KBM-7 (cell line): ENCODE data around the gene DGKI.

ENCODE experiments used
- DNase-seq: peaks from one replicate; pipeline ENCODE4 v3.0.0-alpha.2; 2015
- in situ Hi-C: fragments of 300-500 bp; cut with MboI; formaldehyde crosslinking; loops from 2 replicates; pipeline ENCODE4 v1.14.3; 2020; ENCODE audit warnings: low sequenced_read_pairs, low pct_unique_long_range_greater_than_20kb, mixed read lengths

DGKI gene

DNA sequence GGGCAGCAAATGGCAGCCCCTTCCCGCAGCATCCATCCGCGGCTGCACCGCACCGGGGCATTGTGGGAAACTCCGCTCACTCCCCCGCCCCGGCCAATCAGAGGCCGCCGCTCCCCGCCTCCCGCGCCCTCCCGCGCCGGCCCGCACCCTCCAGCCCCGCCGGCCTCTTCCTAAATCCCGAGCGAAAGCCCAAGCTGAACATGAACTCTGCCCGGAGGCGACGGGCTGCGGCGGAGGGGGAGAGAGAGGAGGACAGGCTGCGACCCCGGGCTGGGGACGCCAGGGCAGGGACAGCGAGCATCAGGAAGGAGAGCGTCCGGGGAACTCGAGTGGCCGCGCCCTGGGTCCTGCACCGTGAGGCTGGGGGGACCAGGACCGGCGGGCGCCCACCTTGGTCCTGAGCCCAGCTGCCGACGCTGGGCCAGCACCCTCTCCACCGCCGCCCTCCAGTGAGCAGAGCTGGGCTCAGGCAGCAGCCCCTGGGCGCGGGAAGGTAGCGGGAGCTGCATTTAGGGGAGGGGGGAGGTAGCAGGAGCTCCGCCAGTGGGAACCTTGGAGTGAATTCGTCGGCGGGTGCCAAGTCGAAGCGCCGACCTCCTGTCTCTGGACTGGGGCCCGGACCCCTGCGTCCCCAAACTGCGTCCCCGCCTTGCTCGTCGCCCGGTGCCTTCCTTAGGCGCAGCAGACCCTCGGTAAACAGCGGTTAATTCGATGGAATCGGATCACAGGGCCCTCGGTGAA lies at the start of gene DGKI:
DGKI (minus strand) TSS at position 148 of the 741 bp plus-strand sequence.
- no peak for DNase-seq
- in situ Hi-C loops = no loop called here

- no peak for DNase-seq
- in situ Hi-C loops = loop anchor here (25.0 kb wide), 1 partner anchor 233 kb away; no protein-coding TSS in a partner anchor
Measured at GRCh38 chr7:137895301-137896221, 48.8 kb upstream of the DGKI start.

DNA sequence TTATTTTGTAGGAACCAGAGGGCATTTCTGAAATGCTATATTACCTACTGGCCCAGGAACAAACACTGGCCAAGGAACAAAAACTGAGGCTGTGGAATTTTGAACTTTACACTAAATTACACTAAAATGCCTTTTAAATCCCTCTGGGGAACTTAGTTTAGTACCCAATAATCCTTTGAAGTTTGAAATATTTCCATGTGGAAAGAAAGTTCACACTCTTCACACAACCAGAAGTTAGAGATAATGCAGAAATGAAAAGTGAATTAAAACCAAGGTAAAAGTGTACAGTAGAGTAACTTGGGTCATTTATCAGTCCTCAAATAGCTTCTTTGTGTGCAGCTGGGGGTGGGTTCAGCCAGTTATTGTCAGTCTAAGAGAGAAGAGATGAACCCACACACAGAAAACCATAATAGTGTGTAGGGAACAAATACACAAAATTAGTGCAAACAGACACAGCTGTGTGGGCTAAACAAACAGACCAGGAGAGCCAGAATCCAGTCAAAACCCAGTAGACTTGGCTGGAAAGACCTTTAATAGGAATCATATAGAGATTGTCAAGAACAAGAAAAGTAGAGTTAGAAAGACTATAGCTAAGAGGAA lies 46.5 kb upstream of the DGKI start:
- DNase-seq = no peak
- in situ Hi-C loops = loop anchor here (25.0 kb wide), 1 partner anchor 231 kb away; no protein-coding TSS in a partner anchor

GRCh38 chr7:137891016-137891655 lies 44.4 kb upstream of the DGKI start:
- DNase-seq = no peak
- in situ Hi-C loops = loop anchor here (25.0 kb wide), 1 partner anchor 229 kb away; no protein-coding TSS in a partner anchor

DNA sequence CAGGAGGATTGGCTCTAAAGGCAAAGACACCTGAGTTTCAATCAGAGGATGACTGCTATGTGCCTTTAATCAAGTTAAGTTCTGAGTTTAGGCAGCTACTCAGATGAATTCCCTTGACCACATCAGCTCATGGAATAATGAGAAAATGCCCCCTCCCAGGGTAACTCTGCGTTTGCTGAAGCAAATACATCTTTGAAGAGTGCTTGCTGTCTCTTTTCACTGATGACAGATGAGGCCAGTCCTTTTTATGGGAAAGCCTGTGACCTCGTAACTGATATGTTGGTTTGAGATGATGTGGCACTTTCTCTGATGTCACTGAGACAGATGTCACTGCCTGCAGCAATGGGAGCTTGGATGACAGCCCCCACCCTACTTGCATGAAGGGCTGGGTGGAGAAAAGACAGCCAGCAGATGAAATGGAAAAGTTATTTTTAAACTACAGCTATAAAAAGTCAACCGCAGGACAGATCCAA lies 43.7 kb upstream of the DGKI start:
- DNase-seq = no peak
- in situ Hi-C loops = loop anchor here (25.0 kb wide), 1 partner anchor 228 kb away; no protein-coding TSS in a partner anchor

- DNase-seq = no peak
- in situ Hi-C loops = loop anchor here (25.0 kb wide), 1 partner anchor 226 kb away; no protein-coding TSS in a partner anchor
Measured at GRCh38 chr7:137888241-137888640, 41.5 kb upstream of the DGKI start.

DNA sequence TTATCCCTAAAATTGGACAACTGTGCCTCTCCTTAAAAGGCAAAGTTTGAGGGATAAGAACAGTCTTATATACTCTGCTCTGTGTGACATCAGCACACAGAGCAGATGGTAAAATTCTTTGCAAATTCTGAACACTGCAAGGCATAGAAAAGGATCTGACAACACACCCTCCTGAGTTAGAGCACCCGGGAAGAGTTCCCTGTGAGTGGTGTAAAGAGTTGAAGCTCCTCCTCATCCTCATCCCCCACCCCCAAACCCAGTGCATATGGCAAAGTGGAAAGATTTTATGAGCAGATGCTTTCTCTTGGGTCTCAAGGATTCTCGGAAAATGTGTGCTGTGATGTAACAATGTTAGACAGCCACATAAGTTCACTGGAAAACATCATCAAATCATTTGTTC lies 40.0 kb upstream of the DGKI start:
- in situ Hi-C loops = loop anchor here (25.0 kb wide), 1 partner anchor 224 kb away; no protein-coding TSS in a partner anchor

GRCh38 chr7:137886281-137886680 lies 39.5 kb upstream of the DGKI start:
- in situ Hi-C loops = loop anchor here (25.0 kb wide), 1 partner anchor 224 kb away; no protein-coding TSS in a partner anchor
- DNase-seq = no peak

More for the DNA sequence above, 40.0 kb upstream of the DGKI start:
- DNase-seq = no peak

GRCh38 chr7:137885678-137886077 lies 38.9 kb upstream of the DGKI start:
- in situ Hi-C loops = loop anchor here (25.0 kb wide), 1 partner anchor 223 kb away; no protein-coding TSS in a partner anchor

GRCh38 chr7:137882806-137883205 lies 36.0 kb upstream of the DGKI start:
- in situ Hi-C loops = loop anchor here (25.0 kb wide), 1 partner anchor 221 kb away; no protein-coding TSS in a partner anchor
- no peak for DNase-seq

More at GRCh38 chr7:137885678-137886077, 38.9 kb upstream of the DGKI start:
- no peak for DNase-seq

DNA sequence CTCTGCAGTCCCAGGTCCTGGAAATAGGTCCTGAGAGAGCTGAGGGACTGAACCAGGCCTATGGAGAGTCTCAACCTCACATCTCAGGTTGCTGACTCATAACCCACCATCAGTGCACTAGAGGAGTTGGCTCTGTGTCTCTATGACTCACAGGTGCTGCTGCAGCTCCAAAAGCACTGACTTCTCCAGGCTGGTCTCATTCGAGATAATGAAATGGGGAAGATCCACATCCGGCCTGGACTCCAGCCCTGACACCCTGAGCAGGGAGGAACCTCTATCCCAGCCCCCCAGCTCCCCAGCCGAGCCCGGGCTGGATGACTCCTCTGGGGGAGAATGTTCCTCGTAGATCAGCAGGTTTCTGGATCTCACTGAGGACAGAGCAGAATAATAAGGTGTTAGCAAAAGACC lies 35.5 kb upstream of the DGKI start:
- in situ Hi-C loops = loop anchor here (25.0 kb wide), 1 partner anchor 220 kb away; no protein-coding TSS in a partner anchor
- no peak for DNase-seq

DNA sequence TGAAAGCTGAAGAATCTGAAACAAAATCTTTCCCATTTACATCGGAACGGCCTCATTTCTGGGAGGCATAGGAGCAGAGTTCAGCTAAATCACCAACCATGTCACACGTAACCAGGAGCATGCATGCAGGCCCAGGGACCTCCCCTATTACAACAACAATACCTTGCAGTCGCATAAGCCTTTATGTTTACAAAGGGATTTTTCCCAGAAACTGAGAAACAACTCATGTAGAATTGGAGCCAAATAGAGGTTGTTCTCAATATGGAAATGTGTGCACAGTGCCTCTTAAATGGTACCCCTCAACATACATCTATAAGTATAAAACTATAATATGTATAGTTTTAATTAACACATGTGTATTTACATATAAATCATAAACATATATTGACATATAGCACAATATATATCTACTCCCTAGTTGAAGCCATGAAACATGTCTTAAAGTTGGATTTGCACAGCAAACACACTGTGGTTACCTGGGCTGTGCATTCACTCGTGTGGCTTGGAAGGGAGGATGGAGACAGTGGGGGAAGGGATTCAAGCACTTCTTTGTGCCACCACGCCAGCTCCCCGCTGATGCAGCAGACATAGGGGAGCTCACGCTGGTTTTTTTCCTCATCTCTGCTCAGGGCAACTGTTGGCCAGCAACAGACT lies 35.0 kb upstream of the DGKI start:
- no peak for DNase-seq
- in situ Hi-C loops = loop anchor here (25.0 kb wide), 1 partner anchor 219 kb away; no protein-coding TSS in a partner anchor

DNA sequence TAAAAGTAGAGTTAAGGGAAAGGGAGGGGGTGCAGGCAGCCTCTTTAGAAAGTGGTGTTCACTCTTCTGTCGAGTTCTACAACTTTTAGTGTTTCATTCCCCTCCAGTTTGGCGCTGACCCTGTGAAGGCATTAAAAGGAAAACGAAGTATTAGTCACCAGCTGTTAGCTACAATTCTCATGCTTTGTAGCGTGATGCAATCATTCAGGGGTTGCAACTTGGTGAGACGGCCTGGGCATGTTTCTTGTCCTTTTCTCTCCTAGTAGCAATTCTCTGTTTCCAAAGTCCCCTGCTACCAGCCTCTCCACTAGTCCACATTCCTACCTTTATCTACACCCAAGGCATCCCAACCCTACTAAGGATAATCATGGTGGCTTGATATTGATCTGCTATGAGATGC lies 33.7 kb upstream of the DGKI start:
- no peak for DNase-seq
- in situ Hi-C loops = loop anchor here (25.0 kb wide), 1 partner anchor 218 kb away; no protein-coding TSS in a partner anchor

DNA sequence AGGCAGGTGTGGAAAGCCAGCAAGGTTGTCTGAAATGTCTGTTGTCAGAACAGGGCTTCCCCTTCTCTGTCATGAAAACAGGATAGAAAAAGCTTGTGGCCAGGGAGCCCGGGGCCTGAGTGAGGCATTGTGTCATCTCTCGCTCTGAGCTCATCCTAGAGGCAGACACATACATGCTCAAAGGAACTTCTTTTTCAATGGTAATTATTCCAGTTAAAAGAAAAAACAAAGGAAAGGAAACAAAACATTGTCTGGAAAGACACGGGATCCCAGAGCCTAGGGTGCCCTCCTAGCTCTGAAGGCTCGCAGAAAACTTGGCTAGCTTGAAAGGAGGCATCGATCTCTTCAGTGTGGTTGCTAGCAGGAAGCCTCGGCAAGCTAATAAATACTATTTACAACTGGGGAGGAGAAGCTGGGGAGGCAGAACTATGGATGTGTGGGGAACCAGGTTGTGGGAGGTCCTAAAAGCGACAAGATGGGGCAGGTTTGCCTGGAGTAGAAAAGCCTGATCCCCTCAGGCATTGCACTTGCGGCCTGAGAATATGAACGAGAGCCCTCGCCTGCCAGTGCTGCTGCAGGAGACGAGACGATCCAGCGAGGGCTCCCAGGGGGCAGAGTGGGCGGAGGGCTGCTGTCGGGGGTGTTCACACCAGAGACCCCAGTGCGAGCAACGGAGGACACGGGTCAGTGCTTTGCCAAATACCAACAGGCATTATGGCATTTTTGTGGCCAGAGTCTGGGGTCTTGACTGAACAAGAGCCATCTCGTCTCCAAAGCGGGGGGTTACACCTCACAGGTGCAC lies 32.8 kb upstream of the DGKI start:
- in situ Hi-C loops = loop anchor here (25.0 kb wide), 1 partner anchor 217 kb away; no protein-coding TSS in a partner anchor
- no peak for DNase-seq

- in situ Hi-C loops = loop anchor here (25.0 kb wide), 1 partner anchor 216 kb away; no protein-coding TSS in a partner anchor
- no peak for DNase-seq
Measured at GRCh38 chr7:137878333-137878961, 31.7 kb upstream of the DGKI start.

DNA sequence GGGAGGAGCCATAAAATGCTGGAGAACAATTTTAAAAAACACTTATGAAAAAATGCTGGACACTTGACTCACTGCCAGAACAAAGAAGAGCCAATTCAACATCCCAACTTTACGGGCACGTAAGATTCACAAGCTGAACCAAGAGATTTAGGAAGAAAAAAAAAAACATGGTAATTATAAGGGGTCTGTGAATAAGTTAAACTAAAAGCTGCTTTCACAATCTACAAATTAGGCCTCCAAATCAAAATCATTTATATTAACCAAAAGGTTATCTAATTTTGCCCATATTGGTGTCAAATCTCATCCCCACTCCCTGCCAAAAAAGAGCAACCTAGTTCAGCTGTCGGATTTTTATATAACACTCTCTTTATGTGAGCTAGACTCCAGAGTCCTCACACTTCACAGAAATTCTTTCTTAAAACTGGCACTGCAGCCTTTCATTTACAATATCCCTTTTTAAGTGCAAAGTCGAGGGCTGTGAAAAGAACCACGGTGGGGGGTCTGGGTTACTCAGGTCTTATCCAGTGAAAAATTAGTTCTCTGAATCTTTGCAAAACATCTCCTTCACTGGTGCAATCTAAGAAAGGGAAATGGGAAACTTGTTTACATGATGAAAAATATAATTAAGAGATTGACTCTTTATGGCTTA lies 30.4 kb upstream of the DGKI start:
- in situ Hi-C loops = loop anchor here (25.0 kb wide), 1 partner anchor 215 kb away; no protein-coding TSS in a partner anchor
- DNase-seq = no peak
